HepG2 (cell line): ENCODE results near the gene TELO2. TPM values are rescaled to one million over a fixed set of nuclear protein-coding genes. Genes with fewer than 3 reads are reported as not detected.
A peak's percentile ranks its signal among the peaks of the same experiment; 100 is the strongest.

Source experiments
- AHDC1 ChIP-seq: sonication (generic); formaldehyde crosslinking; IDR thresholded peaks from 2 replicates; pipeline ENCODE4 v1.5.1; 2020; ENCODE audit warnings: mild to moderate bottlenecking, missing genetic modification reagents, borderline replicate concordance
- ARID4A ChIP-seq: sonication (generic); formaldehyde crosslinking; IDR thresholded peaks from 2 replicates; pipeline ENCODE4 v1.5.0; 2020; ENCODE audit warnings: mild to moderate bottlenecking, missing genetic modification reagents, borderline replicate concordance
- DMAP1 ChIP-seq: IDR thresholded peaks from 2 replicates; pipeline ENCODE4 v1.6.1; 2016
- ETV6 ChIP-seq: sonication (generic); formaldehyde crosslinking; conservative IDR thresholded peaks from 2 replicates; pipeline ENCODE4 v1.4.0; 2020; ENCODE audit warnings: missing genetic modification reagents
- JUNB ChIP-seq: sonication (generic); formaldehyde crosslinking; IDR thresholded peaks from 2 replicates; pipeline ENCODE4 v1.8.0; 2022; ENCODE audit warnings: missing genetic modification reagents, mild to moderate bottlenecking, borderline replicate concordance
- MAF1 ChIP-seq: sonication (generic); formaldehyde crosslinking; IDR thresholded peaks from 2 replicates; pipeline ENCODE4 v1.5.0; 2020; ENCODE audit warnings: missing genetic modification reagents, borderline replicate concordance
- PITX1 ChIP-seq: sonication (generic); formaldehyde crosslinking; IDR thresholded peaks from 2 replicates; pipeline ENCODE4 v1.5.1; 2020; ENCODE audit warnings: mild to moderate bottlenecking, missing genetic modification reagents
- TRIM22 ChIP-seq: fragments of 450-650 bp; IDR thresholded peaks from 2 replicates; pipeline ENCODE4 v1.6.1; 2017
- ZBTB38 ChIP-seq: sonication (generic); formaldehyde crosslinking; IDR thresholded peaks from 2 replicates; pipeline ENCODE4 v1.5.1; 2020; ENCODE audit warnings: mild to moderate bottlenecking, missing genetic modification reagents
- ZNF747 ChIP-seq: sonication (generic); formaldehyde crosslinking; IDR thresholded peaks from 2 replicates; pipeline ENCODE4 v1.8.1; 2023; ENCODE audit warnings: missing genetic modification reagents, mild to moderate bottlenecking, borderline replicate concordance
- ZNF782 ChIP-seq: sonication (generic); formaldehyde crosslinking; IDR thresholded peaks from 2 replicates; pipeline ENCODE4 v1.4.0; 2020; ENCODE audit warnings: missing genetic modification reagents, mild to moderate bottlenecking, borderline replicate concordance
- polyA plus RNA-seq, 8 experiments: library from polyadenylated mRNA; depleted of rRNA in 3 of 8; stranded (reverse) in 7 of 8; unstranded in 1 of 8; fragments of >200 nt; fragmentation: Illumina TruSeq in 4 of 8; extraction: Trizol in 4 of 8; gene quantifications; 2 replicates each; pipeline versions ENCODE4 v1.2.1 to v1.2.3, GENCODE V29; 2011 to 2016; ENCODE audit warnings: low read depth in 4 of 8, missing spikeins in 1 of 8, mixed read lengths in 1 of 8; ENCODE audit not compliant: insufficient read depth in 1 of 8
- total RNA-seq, 5 experiments: library from RNA; depleted of rRNA; stranded (reverse); fragments of >200 nt; fragmentation: Illumina TruSeq; extraction: Trizol; gene quantifications; 2 replicates each; pipeline ENCODE4 v1.2.3, GENCODE V29; 2016; ENCODE audit warnings: low read depth in 1 of 5

Gene TELO2
- total and polyA plus RNA-seq, 2 of the 13 experiments (the other 11 are each of a cell fraction or from before 2014, with no cell fraction given), result 10.1 to 17.9 TPM

- TF ChIP-seq ARID4A (peak; percentile 47; the same call in 1 of the 2 replicates), JUNB (CRISPR knock-in tag) (no peak), ZNF782 (CRISPR knock-in tag) (no peak), ETV6 (CRISPR knock-in tag) (no peak), ZBTB38 (peak; percentile 25; the same call in 1 of the 2 replicates), AHDC1 (CRISPR knock-in tag) (peak; percentile 48; the same call in 1 of the 2 replicates), MAF1 (no peak), TRIM22 (no peak), DMAP1 (CRISPR knock-in tag) (no peak), ZNF747 (CRISPR knock-in tag) (no peak), PITX1 (CRISPR knock-in tag) (0 out of 2 replicates have a peak, but pooled peaks have one; percentile 38)
These were observed 52.2 kb downstream of the TELO2 start (continued) for GRCh38 chr16:1545044-1546040.
